ENCODE results near the gene RHEBL1. TPM values are rescaled to one million over a fixed set of nuclear protein-coding genes. Genes with fewer than 3 reads are reported as not detected.

RHEBL1 gene
- total RNA-seq, 1 experiment from 2014 or later, result 9.0 TPM

GRCh38 chr12:49091056-49091835 lies 21.5 kb upstream of the RHEBL1 start:
- ChIA-PET CTCF (interaction anchor here (0.7 to 4.6 kb wide), 25 partner anchors 11 to 251 kb away, joined by 3 to 64 read pairs (median 5); partner anchors contain the start of genes LMBR1L, PRPH, RHEBL1 and TUBA1B), POLR2A (no interaction called here)
- no peaks in the 10 kb centered on the region for H3K9me3 Mint-ChIP-seq
- peak; percentile 21 for DNase-seq (ENCODE audit: low spot score)
- no peak overlapping the region for H3K27ac Mint-ChIP-seq
- H3K4me1 Mint-ChIP-seq, result peaks cover 55% of the 10 kb centered on the region
- peak overlapping the region; percentile 56 for H3K4me3 Mint-ChIP-seq
- TF ChIP-seq NFATC4 (CRISPR knock-in tag; IDR thresholded peaks at IDR 0.05) (no peak), TEAD4 (CRISPR knock-in tag; IDR thresholded peaks at IDR 0.05) (no peak), ZNF512 (CRISPR knock-in tag; IDR thresholded peaks at IDR 0.05; ENCODE audit: borderline replicate concordance) (no peak), ETV6 (CRISPR knock-in tag; IDR thresholded peaks at IDR 0.05) (no peak), FOXJ3 (CRISPR knock-in tag; IDR thresholded peaks at IDR 0.05; ENCODE audit: borderline replicate concordance) (no peak), E2F4 (CRISPR knock-in tag; IDR thresholded peaks at IDR 0.05; ENCODE audit: borderline replicate concordance, low read depth) (no peak), EMX1 (CRISPR knock-in tag; IDR thresholded peaks at IDR 0.05) (no peak), FOXK1 (CRISPR knock-in tag; IDR thresholded peaks at IDR 0.05) (no peak), NFYB (CRISPR knock-in tag; conservative IDR thresholded peaks at IDR 0.05; ENCODE audit: low read depth) (no peak), ZNF138 (CRISPR knock-in tag; conservative IDR thresholded peaks at IDR 0.05) (no peak), CREB1 (CRISPR knock-in tag; IDR thresholded peaks at IDR 0.05) (no peak), ERG (CRISPR knock-in tag; IDR thresholded peaks at IDR 0.05) (no peak), CTCF (IDR thresholded peaks at IDR 0.05) (no peak), ZNF416 (CRISPR knock-in tag; IDR thresholded peaks at IDR 0.05) (no peak)
- TF ChIP-seq, protein P1, sequence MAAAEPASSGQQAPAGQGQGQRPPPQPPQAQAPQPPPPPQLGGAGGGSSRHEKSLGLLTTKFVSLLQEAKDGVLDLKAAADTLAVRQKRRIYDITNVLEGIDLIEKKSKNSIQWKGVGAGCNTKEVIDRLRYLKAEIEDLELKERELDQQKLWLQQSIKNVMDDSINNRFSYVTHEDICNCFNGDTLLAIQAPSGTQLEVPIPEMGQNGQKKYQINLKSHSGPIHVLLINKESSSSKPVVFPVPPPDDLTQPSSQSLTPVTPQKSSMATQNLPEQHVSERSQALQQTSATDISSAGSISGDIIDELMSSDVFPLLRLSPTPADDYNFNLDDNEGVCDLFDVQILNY (CRISPR knock-in tag; IDR thresholded peaks at IDR 0.05), result no peak
- TF ChIP-seq, protein P2, sequence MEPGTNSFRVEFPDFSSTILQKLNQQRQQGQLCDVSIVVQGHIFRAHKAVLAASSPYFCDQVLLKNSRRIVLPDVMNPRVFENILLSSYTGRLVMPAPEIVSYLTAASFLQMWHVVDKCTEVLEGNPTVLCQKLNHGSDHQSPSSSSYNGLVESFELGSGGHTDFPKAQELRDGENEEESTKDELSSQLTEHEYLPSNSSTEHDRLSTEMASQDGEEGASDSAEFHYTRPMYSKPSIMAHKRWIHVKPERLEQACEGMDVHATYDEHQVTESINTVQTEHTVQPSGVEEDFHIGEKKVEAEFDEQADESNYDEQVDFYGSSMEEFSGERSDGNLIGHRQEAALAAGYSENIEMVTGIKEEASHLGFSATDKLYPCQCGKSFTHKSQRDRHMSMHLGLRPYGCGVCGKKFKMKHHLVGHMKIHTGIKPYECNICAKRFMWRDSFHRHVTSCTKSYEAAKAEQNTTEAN (CRISPR knock-in tag; IDR thresholded peaks at IDR 0.05), result no peak
- no peak for ATAC-seq
- peaks cover 97% of the 10 kb centered on the region for H3K27me3 Mint-ChIP-seq (ENCODE audit: low read depth)
- H3K36me3 Mint-ChIP-seq, result no peaks in the 10 kb centered on the region
